GM23248 (cell line): ENCODE data around the gene HIGD2A. TPM values are rescaled to one million over a fixed set of nuclear protein-coding genes. Genes with fewer than 3 reads are reported as not detected.

ENCODE experiments used
- DNase-seq: peaks from one replicate; pipeline ENCODE4 v3.0.0-alpha.2; 2015
- H2AFZ ChIP-seq: fragments of 200-600 bp; sonication (generic); 2 replicates; pipeline ENCODE4 v1.6.1; 2016; ENCODE audit warnings: antibody characterized with exemption
- H3F3A ChIP-seq: fragments of 200-600 bp; sonication (generic); 2 replicates; pipeline ENCODE4 v1.6.1; 2016; ENCODE audit warnings: mild to moderate bottlenecking, antibody characterized with exemption, mixed run types; ENCODE audit not compliant: insufficient read depth
- H3K27ac ChIP-seq: fragments of 200-600 bp; sonication (generic); 2 replicates; pipeline ENCODE4 v1.5.1; 2016; ENCODE audit warnings: mild to moderate bottlenecking
- H3K27me3 ChIP-seq: fragments of 200-600 bp; sonication (generic); replicated peaks from 2 replicates; pipeline ENCODE4 v1.6.1; 2016; ENCODE audit warnings: mild to moderate bottlenecking; ENCODE audit not compliant: insufficient read depth
- H3K36me3 ChIP-seq: fragments of 200-600 bp; sonication (generic); 2 replicates; pipeline ENCODE4 v1.6.1; 2016; ENCODE audit warnings: low read depth, mild to moderate bottlenecking
- H3K4me1 ChIP-seq: fragments of 200-600 bp; sonication (generic); 2 replicates; pipeline ENCODE4 v1.6.1; 2016; ENCODE audit warnings: mild to moderate bottlenecking; ENCODE audit not compliant: insufficient read depth
- H3K4me2 ChIP-seq: fragments of 200-600 bp; sonication (generic); one replicate; pipeline ENCODE4 v1.6.1; 2016; ENCODE audit warnings: mild to moderate bottlenecking; ENCODE audit not compliant: unreplicated experiment
- H3K4me3 ChIP-seq: fragments of 200-600 bp; sonication (generic); 2 replicates; pipeline ENCODE4 v1.5.1; 2016; ENCODE audit warnings: mild to moderate bottlenecking
- H3K79me2 ChIP-seq: fragments of 200-600 bp; sonication (generic); 2 replicates; pipeline ENCODE4 v1.6.1; 2016; ENCODE audit warnings: mild to moderate bottlenecking; ENCODE audit not compliant: insufficient read depth
- H3K9ac ChIP-seq: fragments of 200-600 bp; sonication (generic); 2 replicates; pipeline ENCODE4 v1.6.1; 2016; ENCODE audit warnings: mild to moderate bottlenecking
- H3K9me2 ChIP-seq: fragments of 200-600 bp; sonication (generic); 2 replicates; pipeline ENCODE4 v1.6.1; 2016; ENCODE audit warnings: mixed run types, mild to moderate bottlenecking, moderate library complexity; ENCODE audit not compliant: insufficient read depth
- H3K9me3 ChIP-seq: fragments of 200-600 bp; sonication (generic); one replicate; pipeline ENCODE4 v1.6.1; 2017; ENCODE audit warnings: low read depth
- H4K20me1 ChIP-seq: fragments of 200-600 bp; sonication (generic); 2 replicates; pipeline ENCODE4 v1.6.0; 2016; ENCODE audit not compliant: insufficient read depth
- EZH2 ChIP-seq: fragments of 200-600 bp; sonication (generic); IDR thresholded peaks from 2 replicates; pipeline ENCODE4 v1.6.1; 2018; ENCODE audit warnings: antibody characterized with exemption, mild to moderate bottlenecking; ENCODE audit not compliant: insufficient read depth, poor library complexity, severe bottlenecking
- EZH2phosphoT487 ChIP-seq: fragments of 200-600 bp; sonication (generic); IDR thresholded peaks from 2 replicates; pipeline ENCODE4 v1.6.1; 2018; ENCODE audit warnings: antibody characterized with exemption, moderate library complexity, mild to moderate bottlenecking, low read depth; ENCODE audit not compliant: insufficient read depth
- WGBS, 2 experiments: methylation state at CpG; one replicate each; pipeline ENCODE4 v1.1.6; 2015 to 2017; ENCODE audit warnings: low lambda C conversion rate in 2 of 2, low coverage in 1 of 2; ENCODE audit errors: missing lambda C conversion rate in 2 of 2; 5-methylcytosine and 5-hydroxymethylcytosine counted together
- in situ Hi-C: fragments of 300-500 bp; cut with MboI; formaldehyde crosslinking; loops from 2 replicates; pipeline ENCODE4 v1.15.0; 2020
- polyA plus RNA-seq: library from polyadenylated mRNA; unstranded; fragments of >200 nt; fragmentation: Nextera tagmentation; extraction: Ambion mirVana; gene quantifications from 2 replicates; pipeline ENCODE4 v1.2.1, GENCODE V29; 2016
- total RNA-seq: library from RNA; depleted of rRNA; stranded (reverse); fragments of >200 nt; shearing (Covaris generic); gene quantifications from 2 replicates; pipeline ENCODE4 v1.2.3, GENCODE V29; 2014

The HIGD2A gene
- total and polyA plus RNA-seq, 2 experiments from 2014 or later: 72.1 to 117 TPM

- Histone ChIP-seq H3K79me2 (peaks cover 49% of the 10 kb centered on the region), H3K9ac (no peak overlapping the region), H3K9me3 (no peaks in the 10 kb centered on the region), H3K4me1 (peaks cover 20% of the 10 kb centered on the region; the same call in 1 of the 2 replicates), H4K20me1 (no peaks in the 10 kb centered on the region), H3K9me2 (no peaks in the 10 kb centered on the region), H3K27me3 (no peaks in the 10 kb centered on the region), H3K4me2 (no peak overlapping the region), H3F3A (peaks cover 18% of the 10 kb centered on the region), H3K4me3 (no peak overlapping the region), H3K27ac (no peak overlapping the region), H2AFZ (no peak overlapping the region), H3K36me3 (peaks cover 19% of the 10 kb centered on the region; the same call in 1 of the 2 replicates)
- in situ Hi-C loops: no loop called here
- WGBS, 2 experiments: 80 to 86% methylated on average over 12 of the region's 12 CpGs
- no peak for TF ChIP-seq EZH2phosphoT487
- TF ChIP-seq EZH2: no peak
- DNase-seq: no peak
These were observed 3.6 kb upstream of the HIGD2A start for GRCh38 chr5:176384991-176385390.

DNA sequence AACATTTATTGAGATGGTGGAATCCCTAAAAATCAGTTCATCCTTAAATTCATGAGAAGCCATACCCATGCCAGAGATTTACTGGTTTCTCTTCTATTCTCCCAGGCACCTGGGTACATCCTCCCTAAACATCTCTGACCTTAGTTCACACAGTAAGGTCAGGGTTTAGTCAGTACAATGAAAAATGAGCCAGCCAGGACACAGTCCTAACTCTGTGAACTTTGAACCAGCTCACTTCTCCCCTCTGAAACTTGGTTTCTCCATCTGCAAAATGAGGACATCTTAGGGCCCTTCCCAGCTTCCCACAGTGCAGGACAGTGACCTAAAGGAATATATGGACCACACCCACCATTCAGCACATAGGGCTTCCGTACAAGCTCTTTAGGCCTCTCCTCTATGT lies 2.1 kb upstream of the HIGD2A start:
- Histone ChIP-seq H2AFZ (no peak overlapping the region), H3K36me3 (peaks cover 22% of the 10 kb centered on the region; the same call in 1 of the 2 replicates), H3K9me2 (no peaks in the 10 kb centered on the region), H3K9ac (peak overlapping the region; percentile 96; the same call in 1 of the 2 replicates), H3K4me1 (peaks cover 20% of the 10 kb centered on the region; the same call in 1 of the 2 replicates), H3K27me3 (no peaks in the 10 kb centered on the region), H3K79me2 (peaks cover 61% of the 10 kb centered on the region), H3K27ac (no peak overlapping the region), H3K4me3 (peak overlapping the region; percentile 100; the same call in 1 of the 2 replicates), H3F3A (peaks cover 21% of the 10 kb centered on the region), H3K9me3 (no peaks in the 10 kb centered on the region), H4K20me1 (no peaks in the 10 kb centered on the region), H3K4me2 (peak overlapping the region; percentile 94)
- TF ChIP-seq EZH2 (no peak), EZH2phosphoT487 (no peak)
- DNase-seq: no peak
- in situ Hi-C loops: no loop called here
- 100% methylated on average over 1 of the region's 1 CpG for WGBS, 2 experiments

- Histone ChIP-seq H3K9me3 (no peaks in the 10 kb centered on the region), H3K4me2 (peak overlapping the region; percentile 94), H3K27ac (0 out of 2 replicates have a peak overlapping the region, but pooled peaks have one; percentile 93), H3K9me2 (no peaks in the 10 kb centered on the region), H3K4me1 (peaks cover 20% of the 10 kb centered on the region; the same call in 1 of the 2 replicates), H3K36me3 (peaks cover 18% of the 10 kb centered on the region; the same call in 1 of the 2 replicates), H2AFZ (0 out of 2 replicates have a peak overlapping the region, but pooled peaks have one; percentile 99), H3K27me3 (no peaks in the 10 kb centered on the region), H3K4me3 (peak overlapping the region; percentile 100), H3F3A (peaks cover 13% of the 10 kb centered on the region), H3K9ac (peak overlapping the region; percentile 96), H3K79me2 (peaks cover 61% of the 10 kb centered on the region), H4K20me1 (no peaks in the 10 kb centered on the region)
- in situ Hi-C loops: no loop called here
- DNase-seq: peak; percentile 48
- WGBS, 2 experiments: 34 to 35% methylated on average over 8 of the region's 8 CpGs
- TF ChIP-seq EZH2 (no peak), EZH2phosphoT487 (no peak)
These were observed 1.1 kb upstream of the HIGD2A start for GRCh38 chr5:176387384-176387925.

- peaks cover 61% of the 10 kb centered on the region for H3K79me2 ChIP-seq
- H3K4me2 ChIP-seq: peak overlapping the region; percentile 94
- peaks cover 20% of the 10 kb centered on the region; the same call in 1 of the 2 replicates for H3K4me1 ChIP-seq
- peaks cover 13% of the 10 kb centered on the region for H3F3A ChIP-seq
- H3K9me2 ChIP-seq: no peaks in the 10 kb centered on the region
- in situ Hi-C loops: no loop called here
- 1 to 2% methylated on average over 21 to 27 of the region's 29 CpGs for WGBS, 2 experiments
- H3K36me3 ChIP-seq: peaks cover 18% of the 10 kb centered on the region; the same call in 1 of the 2 replicates
- no peaks in the 10 kb centered on the region for H4K20me1 ChIP-seq
- H3K27me3 ChIP-seq: no peaks in the 10 kb centered on the region
- peak overlapping the region; percentile 96 for H3K9ac ChIP-seq
- DNase-seq: peak; percentile 60
- H3K27ac ChIP-seq: peak overlapping the region; percentile 93
- H3K9me3 ChIP-seq: no peaks in the 10 kb centered on the region
- no peak for TF ChIP-seq EZH2
- TF ChIP-seq EZH2phosphoT487: no peak
- peak overlapping the region; percentile 100 for H3K4me3 ChIP-seq
- peak overlapping the region; percentile 99 for H2AFZ ChIP-seq
These were observed 528 bp upstream of the HIGD2A start for GRCh38 chr5:176388003-176388443.
